CD1c-positive myeloid dendritic cell (primary cell): ENCODE results near the gene SLC16A2.
A peak's percentile ranks its signal among the peaks of the same experiment; 100 is the strongest.
"Not testable (repeated sequence)": the region's sequence is repeated elsewhere in the genome, so short reads cannot be mapped to it uniquely, and the experiment has no call there.

Experiments used
- DNase-seq: peaks from one replicate; pipeline ENCODE4 v3.0.0-alpha.2; 2016; ENCODE audit errors: extremely low spot score

Gene SLC16A2

DNA sequence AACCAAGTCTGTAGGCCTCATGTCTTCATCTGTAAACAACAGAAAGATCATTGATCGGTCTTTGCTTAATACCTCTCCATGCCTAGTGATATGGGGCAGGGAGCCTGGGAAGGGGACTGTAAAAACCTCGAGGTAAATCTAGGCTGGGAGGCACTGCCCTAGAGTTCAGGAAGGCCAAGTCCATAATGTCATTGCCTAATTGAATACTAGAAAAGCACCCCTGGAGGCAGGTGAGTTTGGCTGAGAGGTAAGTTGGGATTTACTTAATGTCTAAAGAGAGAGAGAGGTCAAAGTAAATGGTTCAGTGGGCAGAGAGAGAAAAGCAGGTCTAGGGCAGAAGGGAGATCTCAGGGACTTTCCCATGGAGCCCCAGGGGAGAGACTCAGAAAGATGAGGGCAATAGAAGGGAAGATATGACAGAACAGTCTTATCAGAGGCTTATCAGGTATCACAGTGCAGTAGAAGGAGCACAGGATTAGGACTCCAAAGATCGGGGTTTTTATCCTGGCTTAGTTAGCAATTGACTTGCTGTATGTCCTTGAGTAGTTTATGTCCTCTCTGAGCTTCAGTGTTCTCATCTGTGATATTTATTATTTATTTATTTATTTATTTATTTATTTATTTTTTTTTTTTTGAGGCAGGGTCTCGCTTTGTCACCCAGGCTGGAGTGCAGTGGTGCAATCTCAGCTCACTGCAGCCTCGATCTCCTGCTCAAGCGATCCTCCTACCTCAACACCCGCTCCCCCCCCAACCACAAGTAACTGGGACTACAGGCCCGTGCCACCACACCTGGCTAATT is 85.2 kb downstream of the SLC16A2 start:
- no peak for DNase-seq

DNA sequence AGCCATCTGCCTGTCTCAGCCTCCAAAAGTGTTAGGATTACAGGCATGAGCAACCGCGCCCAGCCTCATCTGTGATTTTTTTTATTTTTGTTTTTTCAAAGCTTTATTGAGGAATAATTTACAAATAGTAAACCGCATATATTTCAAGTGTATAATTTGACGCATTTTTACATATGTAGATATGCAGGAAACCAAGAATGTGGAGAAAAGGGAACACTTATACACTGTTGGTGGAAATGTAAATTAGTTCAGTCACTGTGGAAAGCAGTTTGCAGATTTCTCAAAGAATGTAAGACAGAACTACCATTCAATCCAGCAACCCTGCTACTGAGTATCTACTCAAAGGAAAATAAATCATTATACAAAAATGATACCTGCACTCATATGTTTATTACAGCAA is 85.9 kb downstream of the SLC16A2 start:
- DNase-seq: no peak

DNA sequence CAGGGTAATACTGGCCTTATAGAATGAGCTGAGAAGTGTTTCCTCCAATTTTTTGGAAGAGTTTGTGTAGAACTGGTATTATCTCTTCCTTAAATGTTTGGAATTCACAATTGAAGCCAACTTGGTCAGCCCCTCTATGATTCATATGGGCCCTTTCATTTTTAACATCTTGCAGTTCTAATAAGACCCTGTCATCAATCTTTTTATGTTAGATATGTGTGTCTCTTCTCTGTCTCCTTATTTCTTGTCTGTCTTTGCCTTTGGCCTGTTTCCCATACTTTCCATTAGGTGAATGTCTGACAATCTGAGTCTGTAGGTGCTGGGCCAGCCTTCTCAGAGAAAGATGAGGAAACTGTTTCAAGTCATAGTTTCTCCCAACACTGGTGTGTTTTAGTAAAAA is 88.7 kb downstream of the SLC16A2 start:
- no peak for DNase-seq

DNA sequence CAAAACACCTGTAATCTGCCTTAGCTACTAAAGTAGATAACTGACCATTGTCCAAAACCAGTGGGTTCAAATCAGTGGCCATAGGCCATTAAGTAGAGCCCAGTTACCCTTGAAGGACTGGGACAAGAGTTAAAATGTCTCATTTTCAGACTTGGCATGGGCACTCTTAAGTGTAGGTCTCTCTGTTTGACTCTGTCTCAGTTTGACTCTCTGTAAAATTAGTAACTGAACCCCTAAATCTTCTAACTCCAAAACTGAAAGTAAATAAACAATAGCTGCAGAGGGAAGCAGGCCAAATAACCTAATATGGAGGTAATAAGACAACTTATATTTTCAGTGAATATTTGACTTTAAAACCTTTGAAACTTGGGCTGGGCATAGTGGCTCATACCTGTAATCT is 89.1 kb downstream of the SLC16A2 start:
- DNase-seq: no peak

DNA sequence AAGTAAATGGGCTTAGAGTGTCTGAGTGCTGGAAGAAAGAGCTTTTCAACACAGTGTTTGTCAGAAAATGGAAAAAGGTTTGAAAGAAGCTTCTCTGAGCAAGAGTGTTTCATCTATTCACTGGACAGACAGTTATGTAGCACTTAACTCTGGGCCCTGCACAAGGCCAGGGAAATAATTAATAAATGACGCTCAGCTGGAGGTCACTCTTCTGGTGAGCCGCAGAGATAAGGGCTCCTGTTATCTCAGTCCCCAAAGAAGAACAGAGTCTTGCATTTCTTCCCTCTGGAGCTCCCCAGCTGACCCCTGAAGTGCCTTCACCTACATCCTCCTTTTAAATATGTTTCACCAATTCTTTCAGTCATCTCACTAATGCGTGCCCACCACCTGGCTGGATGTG is 90.4 kb downstream of the SLC16A2 start:
- DNase-seq: no peak

DNA sequence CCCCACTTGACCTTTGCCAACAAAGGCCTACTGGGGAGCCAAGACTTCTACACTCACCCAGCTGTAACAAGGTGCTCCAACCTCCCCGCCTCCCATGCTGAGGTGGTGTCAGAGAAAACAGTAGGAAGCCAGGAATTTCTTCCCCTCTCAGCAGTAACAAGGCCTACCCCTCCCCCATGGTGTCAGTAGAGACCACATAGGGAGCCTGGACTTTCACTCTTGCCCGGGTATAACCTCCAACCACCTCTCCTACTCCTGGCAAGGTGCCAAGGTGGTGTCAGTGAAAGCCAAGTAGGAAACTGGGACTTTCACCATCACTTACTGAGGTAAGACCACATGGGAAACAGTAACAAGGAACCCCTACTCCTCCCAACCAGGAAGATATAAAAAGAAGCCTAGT is 93.1 kb downstream of the SLC16A2 start:
- DNase-seq: no peak

DNA sequence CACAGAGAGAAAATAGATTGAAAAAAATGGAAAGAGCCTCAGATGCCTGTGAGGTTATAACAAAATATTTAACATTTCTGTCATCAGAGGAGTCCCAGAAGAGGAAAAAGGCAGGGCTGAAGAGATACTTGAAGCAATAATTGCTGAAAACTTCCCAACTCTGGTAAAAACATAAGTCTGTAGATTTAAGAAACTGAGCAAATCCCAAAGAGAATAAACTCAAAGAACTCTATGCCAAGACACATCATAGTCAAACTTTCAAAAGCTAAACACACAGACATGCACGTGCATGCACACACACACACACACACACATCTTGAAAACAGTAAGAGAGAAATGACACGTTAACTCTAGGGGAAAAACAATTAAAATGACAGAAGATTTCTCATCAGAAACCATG is 94.1 kb downstream of the SLC16A2 start:
- DNase-seq: no peak

DNA sequence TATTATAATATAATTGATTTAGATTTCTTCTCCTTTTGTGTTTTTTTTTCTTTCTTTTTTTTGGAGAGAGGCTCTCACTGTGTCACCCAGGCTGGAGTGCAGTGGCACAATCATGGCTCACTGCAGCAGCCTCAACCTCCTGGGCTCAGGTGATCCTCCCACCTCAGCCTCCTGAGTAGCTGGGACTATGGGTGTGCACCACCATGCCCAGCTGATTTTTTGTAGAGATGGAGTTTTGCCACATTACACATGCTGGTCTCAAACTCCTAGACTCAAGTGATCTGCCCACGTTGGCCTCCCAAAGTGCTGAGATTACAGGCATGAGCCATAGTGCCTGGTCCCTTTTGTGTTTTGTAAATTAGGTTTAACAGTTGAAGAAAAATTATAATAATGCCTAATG is 94.7 kb downstream of the SLC16A2 start:
- DNase-seq: not testable (repeated sequence)

DNA sequence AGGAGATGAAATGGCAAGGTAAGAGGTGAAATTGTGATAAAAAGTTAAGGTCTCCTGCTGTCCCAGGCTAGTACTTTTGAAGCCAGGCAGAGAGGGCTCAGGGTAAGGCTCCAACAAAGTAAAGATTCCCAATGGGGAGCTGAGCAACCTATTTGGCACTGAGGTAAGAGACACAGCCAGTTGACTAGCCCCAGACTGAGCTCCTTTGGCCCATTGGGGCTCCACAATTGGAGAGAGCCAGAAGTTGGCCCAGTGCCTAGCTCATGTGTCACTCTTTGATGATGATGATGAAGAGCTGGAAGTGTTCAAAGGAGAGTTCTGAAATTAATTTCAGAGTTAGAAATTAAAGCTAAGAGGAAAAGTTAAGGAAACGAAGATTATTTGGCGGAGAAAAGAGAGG is 98.6 kb downstream of the SLC16A2 start:
- no peak for DNase-seq

DNA sequence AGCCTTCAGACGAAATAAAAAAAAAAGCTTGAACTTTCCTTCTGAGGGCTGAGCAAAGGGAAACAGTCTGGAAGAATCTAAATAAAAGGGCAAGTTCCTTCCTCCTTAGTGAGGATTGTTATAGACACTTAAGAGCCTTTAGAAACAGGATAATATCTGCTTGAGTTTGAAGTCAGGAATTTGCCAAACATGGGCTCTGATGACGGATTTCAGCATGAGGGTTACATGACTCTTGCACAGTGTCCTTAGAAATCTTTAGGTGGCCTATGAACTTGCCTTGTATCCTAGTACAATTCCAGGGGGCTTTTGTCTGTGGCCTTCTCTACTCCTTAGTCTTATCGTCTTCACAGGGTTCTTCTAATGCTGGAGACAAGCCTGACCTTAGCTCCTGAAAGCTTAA is 99.0 kb downstream of the SLC16A2 start:
- DNase-seq: no peak

DNA sequence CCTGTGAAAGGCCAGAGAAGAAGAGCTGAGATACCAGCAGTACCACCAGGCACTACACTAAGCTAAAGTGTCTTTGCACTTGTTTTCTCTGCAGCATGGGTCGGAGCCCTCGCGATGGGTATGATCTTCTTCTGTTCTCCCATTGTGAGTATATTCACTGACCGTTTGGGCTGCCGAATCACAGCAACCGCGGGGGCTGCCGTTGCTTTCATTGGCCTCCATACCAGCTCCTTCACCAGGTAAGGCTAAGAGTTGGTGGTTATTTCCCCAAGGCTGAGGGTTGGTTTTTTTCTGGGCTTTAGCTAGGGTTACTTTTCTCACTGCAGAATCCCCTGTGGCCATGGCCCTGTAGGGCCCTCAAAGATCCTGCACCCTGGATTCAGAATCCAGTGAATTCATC is 99.6 kb downstream of the SLC16A2 start:
- no peak for DNase-seq

DNA sequence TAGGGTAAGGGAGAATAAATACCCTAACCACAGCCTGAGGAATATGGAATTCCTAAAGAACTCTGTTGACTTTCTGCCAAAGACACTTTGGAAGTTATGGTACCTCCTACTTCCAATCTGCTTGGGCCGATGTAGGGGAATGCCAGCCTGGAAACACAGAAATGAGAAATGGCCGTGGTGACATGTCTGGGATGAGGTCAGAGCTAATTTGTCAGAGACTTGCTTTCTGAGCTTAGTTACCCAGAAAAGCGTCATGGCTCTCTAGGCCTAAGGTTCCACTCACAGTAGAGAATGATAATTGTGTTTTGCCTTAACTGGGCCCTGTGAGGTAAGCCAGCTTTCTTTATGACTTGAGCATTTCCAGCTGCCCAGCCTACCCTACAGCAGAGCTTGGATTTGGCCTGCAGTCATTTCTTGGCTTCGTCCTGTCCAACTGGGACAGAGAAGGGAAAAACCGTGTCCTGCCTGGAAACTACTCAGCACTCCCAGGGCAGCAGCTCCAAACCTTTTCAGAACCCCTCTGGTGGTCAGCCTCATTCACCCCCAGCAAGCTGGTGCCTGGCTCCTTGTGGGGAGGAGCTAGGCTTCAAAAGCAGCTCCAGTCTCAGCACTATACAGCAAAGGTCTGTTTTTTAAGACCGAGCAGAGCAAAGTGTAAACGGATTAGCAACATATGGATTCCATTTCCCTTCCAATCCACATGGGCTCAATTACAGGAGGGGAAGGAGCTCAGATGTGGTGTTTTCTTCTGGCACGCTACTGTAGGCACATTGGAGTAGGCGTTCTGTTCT is 100.9 kb downstream of the SLC16A2 start:
- DNase-seq: no peak

DNA sequence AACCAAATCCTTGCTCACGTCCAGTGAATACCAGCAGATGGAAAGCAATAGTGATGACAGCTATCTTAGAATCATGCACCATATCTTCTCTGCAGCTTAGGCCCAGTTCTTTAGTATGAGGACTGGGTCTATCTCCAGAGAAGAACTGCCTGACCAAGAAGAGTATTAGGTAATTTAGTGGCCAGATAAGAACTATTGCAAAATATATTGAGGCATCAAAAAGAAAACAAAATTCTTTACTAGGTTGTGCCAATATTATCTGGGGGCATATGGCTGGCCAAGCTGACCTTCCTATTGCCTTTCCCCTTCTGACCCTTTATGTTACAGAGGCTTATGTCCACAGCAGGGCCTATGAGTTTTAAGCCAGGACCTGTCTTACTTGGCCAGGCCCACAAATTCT is 101.9 kb downstream of the SLC16A2 start:
- no peak for DNase-seq

DNA sequence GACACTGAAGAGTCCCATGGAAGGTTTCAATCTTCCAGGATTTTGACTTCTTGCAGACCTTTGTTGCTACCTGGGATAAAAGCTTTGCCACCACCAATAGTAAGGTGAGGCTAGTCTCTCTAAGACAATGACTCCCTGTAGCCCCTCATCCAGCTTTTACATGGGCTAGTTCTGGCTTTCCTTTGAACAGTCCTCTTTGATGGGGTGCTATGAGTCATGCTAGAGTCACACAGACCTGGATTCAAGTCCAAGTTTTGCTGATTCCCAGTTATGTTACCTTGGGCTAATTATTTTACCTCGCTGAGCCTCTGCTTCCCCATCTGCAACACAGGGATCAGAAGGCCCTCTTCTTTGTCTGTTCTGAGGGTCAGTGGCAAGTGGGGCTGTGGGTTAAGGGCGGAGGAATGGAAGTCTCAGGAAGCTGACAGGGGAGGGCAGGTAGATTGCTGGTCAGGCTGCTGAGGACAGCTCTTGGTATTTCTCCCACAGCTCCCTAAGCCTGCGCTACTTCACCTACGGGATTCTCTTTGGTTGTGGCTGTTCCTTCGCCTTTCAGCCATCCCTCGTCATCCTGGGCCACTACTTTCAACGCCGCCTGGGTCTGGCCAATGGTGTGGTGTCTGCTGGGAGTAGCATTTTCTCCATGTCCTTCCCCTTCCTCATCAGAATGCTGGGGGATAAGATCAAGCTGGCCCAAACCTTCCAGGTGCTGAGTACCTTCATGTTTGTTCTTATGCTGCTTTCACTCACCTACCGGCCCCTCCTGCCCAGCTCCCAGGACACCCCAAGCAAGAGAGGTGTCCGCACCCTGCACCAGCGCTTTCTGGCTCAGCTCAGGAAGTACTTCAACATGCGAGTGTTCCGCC is 102.8 kb downstream of the SLC16A2 start:
- no peak for DNase-seq

DNA sequence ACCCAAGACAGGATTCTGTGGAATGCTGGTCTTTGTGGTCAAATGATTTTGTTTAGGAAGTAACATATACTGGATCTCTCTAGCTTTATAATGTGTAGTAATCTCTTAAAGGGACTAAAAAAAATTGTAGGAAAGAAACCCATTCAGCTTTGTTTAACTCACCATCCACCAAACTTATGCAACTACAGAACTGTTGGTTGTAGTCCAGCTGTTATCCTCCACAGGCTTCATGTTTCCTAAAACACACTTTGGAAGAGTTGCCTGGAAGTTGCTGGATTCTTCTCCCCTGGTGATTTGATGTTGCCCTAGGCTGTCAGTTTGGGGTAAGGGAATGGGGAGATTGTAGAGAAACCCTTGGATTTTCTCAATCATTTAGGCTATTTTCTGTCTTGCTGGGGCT is 103.8 kb downstream of the SLC16A2 start:
- no peak for DNase-seq

DNA sequence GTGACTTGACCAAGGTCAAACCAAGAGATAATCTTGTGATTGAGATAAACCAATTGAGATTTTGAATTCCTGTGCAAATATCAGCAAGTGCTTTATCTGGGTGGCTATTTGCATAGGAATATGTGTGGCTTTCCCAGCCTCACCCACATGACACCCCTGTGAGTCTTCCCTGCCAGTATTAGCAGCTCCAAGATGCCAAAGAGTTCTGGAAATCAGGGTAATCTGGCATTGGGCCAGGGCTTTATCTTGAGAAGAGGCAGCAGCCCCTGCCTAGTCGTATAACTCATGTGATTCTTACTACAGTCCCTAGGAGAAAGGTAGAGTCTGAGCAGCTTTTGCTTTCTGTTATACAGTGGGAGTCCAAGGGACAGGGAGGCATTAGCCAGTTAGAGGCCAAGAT is 105.5 kb downstream of the SLC16A2 start:
- no peak for DNase-seq

DNA sequence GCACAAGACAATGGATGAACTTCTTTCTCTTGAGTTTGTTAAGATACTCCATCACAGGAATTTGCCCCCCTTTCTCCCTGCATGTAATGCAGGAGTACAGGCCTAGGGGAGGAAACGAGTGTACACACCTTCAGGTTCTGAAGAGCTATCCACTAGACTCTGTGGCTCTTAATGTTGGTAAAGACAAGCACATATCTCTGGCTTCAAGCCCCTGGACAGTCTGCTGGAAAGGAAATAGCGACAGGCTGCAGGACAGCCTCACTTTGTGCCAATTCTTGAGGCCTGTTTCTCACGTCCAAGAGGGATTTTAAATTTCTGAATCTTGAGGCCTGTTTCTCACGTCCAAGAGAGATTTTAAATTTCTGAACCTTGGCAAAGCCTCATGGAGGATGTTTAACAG is 106.1 kb downstream of the SLC16A2 start:
- no peak for DNase-seq

DNA sequence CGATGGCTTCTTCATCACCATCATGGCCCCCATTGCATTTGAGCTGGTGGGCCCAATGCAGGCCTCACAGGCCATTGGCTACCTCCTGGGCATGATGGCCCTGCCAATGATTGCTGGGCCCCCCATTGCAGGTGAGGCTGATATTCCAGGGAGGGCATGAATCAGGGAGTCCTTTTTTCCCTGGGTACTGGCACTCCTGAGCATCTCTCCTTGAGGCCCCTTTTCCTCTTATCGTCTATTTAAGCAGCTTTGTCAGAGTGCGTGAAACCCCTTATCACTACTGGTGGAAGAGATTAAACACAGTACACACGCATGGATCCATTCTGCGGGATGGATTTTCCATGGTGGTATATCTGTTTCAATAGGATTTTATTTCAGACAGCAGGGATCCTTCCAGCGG is 108.0 kb downstream of the SLC16A2 start:
- DNase-seq: no peak

DNA sequence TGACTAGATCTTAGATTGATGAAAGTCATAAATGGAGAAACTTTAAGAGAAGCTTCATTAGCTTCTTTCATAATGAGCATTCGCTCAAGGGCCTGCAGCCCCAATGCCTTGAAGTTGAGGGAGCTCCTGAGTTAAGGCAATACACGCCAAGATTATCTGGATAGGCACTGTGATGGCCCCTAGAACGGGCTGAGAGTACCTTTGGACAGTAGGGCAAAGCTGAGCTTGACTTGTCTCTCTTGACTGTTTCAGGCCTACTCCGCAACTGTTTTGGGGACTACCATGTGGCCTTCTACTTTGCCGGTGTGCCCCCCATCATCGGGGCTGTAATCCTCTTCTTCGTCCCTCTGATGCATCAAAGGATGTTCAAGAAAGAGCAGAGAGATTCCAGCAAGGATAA is 109.8 kb downstream of the SLC16A2 start:
- DNase-seq: no peak

DNA sequence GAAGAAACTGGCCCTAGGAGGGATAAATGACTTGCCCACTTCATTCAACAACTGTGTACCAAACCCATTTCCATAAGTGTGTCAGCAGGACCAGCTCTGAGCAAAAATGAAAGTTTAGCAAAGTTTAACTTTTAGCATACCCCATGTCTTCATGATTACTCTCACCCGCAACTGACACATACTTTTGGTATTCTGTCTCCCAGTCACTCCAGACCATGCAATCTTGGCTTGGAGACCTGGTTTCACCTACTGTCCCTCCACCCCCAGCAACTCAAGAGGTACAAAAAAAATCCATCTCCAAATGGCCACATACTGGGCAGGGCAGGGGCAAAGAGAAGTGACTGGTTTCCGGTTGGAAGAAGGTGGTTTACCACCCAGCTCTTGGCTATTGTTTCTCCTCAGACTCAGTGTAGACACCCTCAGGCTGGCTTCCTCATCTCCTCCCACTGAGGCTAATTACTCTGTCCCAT is 113.3 kb downstream of the SLC16A2 start:
- DNase-seq: no peak

DNA sequence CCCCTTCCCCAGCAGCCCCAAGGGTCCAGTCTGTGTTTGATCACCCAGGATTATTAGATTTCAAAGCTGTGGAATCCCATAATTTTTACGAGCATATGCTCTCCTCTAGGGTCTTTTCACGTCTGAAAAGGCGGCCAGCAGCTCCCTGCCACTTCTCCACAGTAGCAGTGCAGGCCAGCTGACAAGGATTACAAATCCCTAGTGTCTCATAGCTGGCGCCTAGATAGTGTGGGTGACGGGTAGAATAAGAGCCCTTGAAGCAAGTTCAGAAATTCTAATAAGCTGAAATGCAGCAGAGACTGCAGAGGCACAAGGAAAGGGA is 113.8 kb downstream of the SLC16A2 start:
- no peak for DNase-seq

DNA sequence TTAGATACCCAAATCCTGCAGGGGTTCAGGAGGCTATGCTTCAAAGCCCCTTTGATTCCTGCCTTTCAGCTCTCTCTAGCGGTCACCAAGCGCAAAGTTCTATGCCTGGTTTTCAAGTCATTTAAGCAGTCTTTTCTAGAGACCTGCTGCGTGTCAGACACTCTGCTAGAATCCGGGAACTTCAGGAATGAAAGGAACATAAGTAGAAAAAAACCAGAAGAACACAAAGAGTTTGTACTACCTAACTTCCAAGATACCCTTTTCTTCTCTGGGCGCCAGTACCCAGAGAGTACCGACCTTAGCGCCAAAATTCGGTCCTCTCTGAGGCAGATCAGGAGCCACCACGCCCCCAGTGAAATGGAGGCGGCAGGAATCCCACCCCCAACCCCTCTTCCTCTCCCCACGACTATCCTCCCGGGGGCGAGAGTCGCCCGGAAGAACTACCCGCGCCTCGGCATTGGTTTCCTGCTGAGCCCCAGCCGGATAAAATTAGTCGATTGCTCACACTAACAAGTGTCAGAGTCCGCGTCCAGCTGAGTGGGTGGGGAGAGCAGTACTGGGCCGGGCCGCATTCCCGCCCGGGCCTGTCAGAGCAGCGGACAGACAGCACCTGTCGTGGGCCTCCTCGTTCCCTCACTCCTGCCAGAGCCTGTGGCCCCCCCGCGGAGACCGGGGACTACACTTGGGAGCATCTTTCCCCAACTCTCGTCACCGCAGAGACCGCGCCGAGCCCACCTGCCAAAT is 114.3 kb downstream of the SLC16A2 start:
- DNase-seq: peak; percentile 54
